ENCODE results near the gene CDKAL1.

GRCh38 chr6:20670750-20671149 is 136.5 kb downstream of the CDKAL1 start:
- TF ChIP-seq CTCF (IDR thresholded peaks at IDR 0.05 in 8 of 11, conservative IDR thresholded peaks at IDR 0.05 in 3 of 11) (no peak), POLR2A (IDR thresholded peaks at IDR 0.05) (no peak)

Data from spleen (tissue), 7 donors.